Measurements from ENCODE around the gene CFAP57.

The CFAP57 gene

DNA sequence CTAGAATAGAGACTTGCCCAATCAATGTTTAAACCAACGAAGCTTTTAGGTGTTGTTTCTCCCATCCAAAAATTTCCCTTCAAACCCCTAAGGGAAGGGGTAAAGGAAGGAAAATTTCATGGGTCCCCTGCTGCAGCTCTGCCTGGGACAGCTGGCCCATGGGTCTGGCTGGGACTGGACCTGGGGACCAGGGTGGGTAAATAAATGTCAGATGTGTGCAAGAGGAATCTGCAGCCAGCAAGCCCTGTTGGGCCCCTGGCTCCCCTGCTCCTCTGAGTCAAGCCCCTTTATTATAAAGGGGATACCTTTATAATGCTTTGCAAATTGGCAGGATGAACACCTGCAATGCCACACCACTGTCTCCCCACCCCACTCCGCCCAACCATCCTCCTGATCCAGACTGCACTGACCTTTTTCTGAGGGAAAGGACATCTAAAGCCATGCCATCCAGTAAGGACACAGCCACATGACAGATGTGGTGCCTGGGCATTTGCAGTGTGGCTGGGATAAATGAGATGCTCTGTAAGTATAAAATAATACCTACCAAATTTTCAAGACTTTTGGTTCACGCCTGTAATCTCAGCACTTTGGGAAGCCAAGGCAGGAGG lies 95.8 kb downstream of the CFAP57 start:
- Histone ChIP-seq H3K9me3 (ENCODE audit: insufficient read depth, low read length) (peaks cover 32% of the 10 kb centered on the region), H3K4me3 (ENCODE audit: insufficient read length, low read depth) (no peak overlapping the region), H3K27me3 (ENCODE audit: insufficient read depth, insufficient read length) (no peaks in the 10 kb centered on the region), H3K36me3 (ENCODE audit: insufficient read depth, insufficient read length, low read length) (no peaks in the 10 kb centered on the region), H3K9ac (ENCODE audit: insufficient read length, low read depth) (no peak overlapping the region), H3K4me1 (ENCODE audit: insufficient read depth, insufficient read length) (peaks cover 8% of the 10 kb centered on the region)
- no peak for DNase-seq (ENCODE audit: low read depth, low spot score)
- no peak for TF ChIP-seq ZNF274 (IDR thresholded peaks at IDR 0.05; ENCODE audit: low read depth, low read length)
- no peak for TF ChIP-seq SUZ12 (IDR thresholded peaks at IDR 0.05; ENCODE audit: extremely low read depth, insufficient read depth, insufficient read length)
- TF ChIP-seq YY1 (IDR thresholded peaks at IDR 0.05; ENCODE audit: insufficient read depth, insufficient read length) = no peak

GRCh38 chr1:43269627-43270375 lies 97.7 kb downstream of the CFAP57 start, which contains the start of gene TMEM125:
TMEM125 (plus strand) TSS chr1:43269983; CDS start chr1:43272723, 2,740 bp downstream.
- Histone ChIP-seq H3K9me3 (ENCODE audit: insufficient read depth, low read length) (peaks cover 16% of the 10 kb centered on the region), H3K36me3 (ENCODE audit: insufficient read depth, insufficient read length, low read length) (no peaks in the 10 kb centered on the region), H3K9ac (ENCODE audit: insufficient read length, low read depth) (no peak within 1 kb of the TSS), H3K27me3 (ENCODE audit: insufficient read depth, insufficient read length) (no peaks in the 10 kb centered on the region), H3K4me1 (ENCODE audit: insufficient read depth, insufficient read length) (peaks cover 8% of the 10 kb centered on the region), H3K4me3 (ENCODE audit: insufficient read length, low read depth) (peak within 1 kb of the TSS; percentile 24)
- no peak for DNase-seq (ENCODE audit: low read depth, low spot score)
- TF ChIP-seq SUZ12 (IDR thresholded peaks at IDR 0.05; ENCODE audit: extremely low read depth, insufficient read depth, insufficient read length) = no peak
- no peak for TF ChIP-seq YY1 (IDR thresholded peaks at IDR 0.05; ENCODE audit: insufficient read depth, insufficient read length)
- TF ChIP-seq ZNF274 (IDR thresholded peaks at IDR 0.05; ENCODE audit: low read depth, low read length) = no peak

- H3K27me3 ChIP-seq (ENCODE audit: insufficient read depth, insufficient read length) = no peaks in the 10 kb centered on the region
- peak overlapping the region; percentile 24 for H3K4me3 ChIP-seq (ENCODE audit: insufficient read length, low read depth)
- TF ChIP-seq SUZ12 (IDR thresholded peaks at IDR 0.05; ENCODE audit: extremely low read depth, insufficient read depth, insufficient read length) = no peak
- TF ChIP-seq ZNF274 (IDR thresholded peaks at IDR 0.05; ENCODE audit: low read depth, low read length) = no peak
- no peak for TF ChIP-seq YY1 (IDR thresholded peaks at IDR 0.05; ENCODE audit: insufficient read depth, insufficient read length)
- no peak overlapping the region for H3K9ac ChIP-seq (ENCODE audit: insufficient read length, low read depth)
- no peaks in the 10 kb centered on the region for H3K36me3 ChIP-seq (ENCODE audit: insufficient read depth, insufficient read length, low read length)
- no peak for DNase-seq (ENCODE audit: low read depth, low spot score)
- peaks cover 8% of the 10 kb centered on the region for H3K4me1 ChIP-seq (ENCODE audit: insufficient read depth, insufficient read length)
- peaks cover 9% of the 10 kb centered on the region for H3K9me3 ChIP-seq (ENCODE audit: insufficient read depth, low read length)
Measured at GRCh38 chr1:43270421-43271095, 98.4 kb downstream of the CFAP57 start.

DNA sequence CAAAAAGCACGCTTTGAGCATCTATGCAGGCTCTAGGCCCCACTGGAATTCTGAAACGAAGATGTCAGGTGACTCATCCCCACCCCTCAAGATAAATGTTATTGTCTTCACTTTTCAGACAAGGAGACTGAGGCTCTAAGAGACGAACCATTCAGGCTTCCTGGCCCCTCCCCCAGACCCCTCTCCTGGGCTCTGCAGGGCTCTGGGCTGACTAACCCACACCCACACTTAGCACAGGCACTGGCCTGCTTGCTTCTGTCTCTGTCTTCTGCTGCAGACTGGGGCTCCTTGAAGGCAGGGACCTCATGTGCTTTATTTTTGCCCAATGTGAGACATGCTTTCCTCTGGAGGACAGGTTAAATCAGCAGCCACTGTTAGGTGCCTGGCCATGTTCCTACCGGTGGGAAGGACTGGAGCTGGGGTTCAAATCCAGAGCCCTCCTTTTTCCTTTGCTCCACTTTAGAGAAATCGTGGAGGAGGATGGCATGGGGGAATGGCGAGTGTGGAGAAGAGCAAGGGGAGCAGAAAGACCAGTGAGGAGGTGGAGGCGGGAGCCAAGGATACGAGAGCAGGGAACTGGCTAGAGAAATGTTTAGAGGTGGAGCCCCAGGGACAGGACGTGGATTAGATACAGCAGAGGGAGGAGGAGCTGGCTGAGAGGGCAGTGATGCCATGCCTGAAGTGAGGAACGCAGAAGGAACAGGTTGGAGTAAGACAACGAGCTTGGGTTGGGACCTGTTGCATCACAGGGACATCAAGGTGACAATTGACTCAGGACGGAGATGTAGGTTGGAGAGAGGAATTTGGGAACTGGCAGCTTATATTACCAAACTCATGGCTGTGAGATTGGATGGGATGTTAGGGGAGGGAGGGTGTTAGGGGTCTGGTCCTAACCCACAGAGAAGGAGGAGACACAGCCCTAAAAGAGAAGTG lies 99.3 kb downstream of the CFAP57 start:
- Histone ChIP-seq H3K4me3 (ENCODE audit: insufficient read length, low read depth) (no peak overlapping the region), H3K9me3 (ENCODE audit: insufficient read depth, low read length) (no peaks in the 10 kb centered on the region), H3K4me1 (ENCODE audit: insufficient read depth, insufficient read length) (peaks cover 8% of the 10 kb centered on the region), H3K9ac (ENCODE audit: insufficient read length, low read depth) (no peak overlapping the region), H3K36me3 (ENCODE audit: insufficient read depth, insufficient read length, low read length) (no peaks in the 10 kb centered on the region), H3K27me3 (ENCODE audit: insufficient read depth, insufficient read length) (no peaks in the 10 kb centered on the region)
- no peak for DNase-seq (ENCODE audit: low read depth, low spot score)
- TF ChIP-seq ZNF274 (IDR thresholded peaks at IDR 0.05; ENCODE audit: low read depth, low read length) (no peak), YY1 (IDR thresholded peaks at IDR 0.05; ENCODE audit: insufficient read depth, insufficient read length) (no peak), SUZ12 (IDR thresholded peaks at IDR 0.05; ENCODE audit: extremely low read depth, insufficient read depth, insufficient read length) (no peak)

GRCh38 chr1:43272161-43272560 lies 100.0 kb downstream of the CFAP57 start:
- no peaks in the 10 kb centered on the region for H3K27me3 ChIP-seq (ENCODE audit: insufficient read depth, insufficient read length)
- H3K9me3 ChIP-seq (ENCODE audit: insufficient read depth, low read length) = no peaks in the 10 kb centered on the region
- H3K4me1 ChIP-seq (ENCODE audit: insufficient read depth, insufficient read length) = peaks cover 8% of the 10 kb centered on the region
- H3K9ac ChIP-seq (ENCODE audit: insufficient read length, low read depth) = no peak overlapping the region
- no peaks in the 10 kb centered on the region for H3K36me3 ChIP-seq (ENCODE audit: insufficient read depth, insufficient read length, low read length)
- no peak for DNase-seq (ENCODE audit: low read depth, low spot score)
- no peak overlapping the region for H3K4me3 ChIP-seq (ENCODE audit: insufficient read length, low read depth)
- TF ChIP-seq ZNF274 (IDR thresholded peaks at IDR 0.05; ENCODE audit: low read depth, low read length) = no peak

- Histone ChIP-seq H3K27me3 (ENCODE audit: insufficient read depth, insufficient read length) (no peaks in the 10 kb centered on the region), H3K4me3 (ENCODE audit: insufficient read length, low read depth) (no peak overlapping the region), H3K9ac (ENCODE audit: insufficient read length, low read depth) (no peak overlapping the region), H3K9me3 (ENCODE audit: insufficient read depth, low read length) (no peaks in the 10 kb centered on the region), H3K4me1 (ENCODE audit: insufficient read depth, insufficient read length) (peaks cover 8% of the 10 kb centered on the region), H3K36me3 (ENCODE audit: insufficient read depth, insufficient read length, low read length) (no peaks in the 10 kb centered on the region)
- DNase-seq (ENCODE audit: low read depth, low spot score) = no peak
- no peak for TF ChIP-seq SUZ12 (IDR thresholded peaks at IDR 0.05; ENCODE audit: extremely low read depth, insufficient read depth, insufficient read length)
- TF ChIP-seq ZNF274 (IDR thresholded peaks at IDR 0.05; ENCODE audit: low read depth, low read length) = no peak
- TF ChIP-seq YY1 (IDR thresholded peaks at IDR 0.05; ENCODE audit: insufficient read depth, insufficient read length) = no peak
Measured at GRCh38 chr1:43272576-43273571, 100.7 kb downstream of the CFAP57 start.
